ENCODE results near the gene SLC39A10. TPM values are rescaled to one million over a fixed set of nuclear protein-coding genes. Genes with fewer than 3 reads are reported as not detected.

SLC39A10 gene
- total and polyA plus RNA-seq, 9 of the 15 experiments (the other 6 are each of a cell fraction or from before 2014, with no cell fraction given), result 12.5 to 40.1 (median 23.1) TPM

GRCh38 chr2:195682077-195682476 lies 25.1 kb downstream of the SLC39A10 start:
- DNase-seq (ENCODE audit: extremely low read depth in 1 of 4, low spot score in 3 of 4), result no peak
- Histone ChIP-seq H3K27ac (ENCODE audit: extremely low read depth, low read depth, low read length) (no peak overlapping the region), H3K4me1 (replicated peaks in 1 of 2; ENCODE audit: control insufficient read depth in 2 of 2, insufficient read depth in 2 of 2, low read length in 2 of 2) (no peaks in the 10 kb centered on the region), H3K4me2 (ENCODE audit: insufficient read depth, low read length) (no peak overlapping the region), H3K9ac (ENCODE audit: insufficient read depth in 1 of 2, low read depth in 2 of 2, low read length in 2 of 2) (no peak overlapping the region), H3K4me3 (no peak overlapping the region), H2AFZ (ENCODE audit: low read depth, low read length) (no peak overlapping the region), H4K20me1 (replicated peaks; ENCODE audit: control insufficient read depth, insufficient read depth, low read length) (no peaks in the 10 kb centered on the region), H3K27me3 (ENCODE audit: control insufficient read depth in 2 of 2, insufficient read depth in 2 of 2, low read length in 2 of 2) (no peaks in the 10 kb centered on the region), H3K9me1 (ENCODE audit: control insufficient read depth, insufficient read depth, low read length) (no peaks in the 10 kb centered on the region), H3K36me3 (ENCODE audit: control insufficient read depth, insufficient read depth, low read length) (peaks cover 35% of the 10 kb centered on the region; the same call in 2 of the 3 replicates), H3K9me3 (replicated peaks; ENCODE audit: control insufficient read depth, insufficient read depth, low read depth, low read length) (no peaks in the 10 kb centered on the region), H3K79me2 (ENCODE audit: control insufficient read depth, insufficient read depth, low read length) (peaks cover 22% of the 10 kb centered on the region)
- ChIA-PET CTCF (ENCODE audit: low intra/inter-chr PET ratio) (no interaction called here), POLR2A (no interaction called here)
- no peak for TF ChIP-seq TEAD2 (tag; IDR thresholded peaks at IDR 0.05)
- no peak for TF ChIP-seq ELF1 (tag; IDR thresholded peaks at IDR 0.05)
- no peak for TF ChIP-seq RBM39 (optimal IDR thresholded peaks at IDR 0.05; ENCODE audit: low read depth, low read length)
- no peak for TF ChIP-seq ZNF263 (CRISPR knock-in tag; IDR thresholded peaks at IDR 0.05; ENCODE audit: borderline replicate concordance)
- TF ChIP-seq ZBTB40 (IDR thresholded peaks at IDR 0.05), result no peak
- TF ChIP-seq ZBTB40 (CRISPR knock-in tag; IDR thresholded peaks at IDR 0.05), result no peak
- 87% methylated on average over 1 of the region's 1 CpG for WGBS (ENCODE audit: insufficient coverage, low coverage, missing lambda C conversion rate)
- intact Hi-C loops (cut with micrococcal nuclease), result no loop called here
- ATAC-seq, result no peak
- FAIRE-seq, result no peak
- no TSS peak for BruUV-seq (replicated peaks)
- in situ Hi-C loops (cut with MboI), result no loop called here

Data from K562 (cell line).